Keratinocyte (primary cell): ENCODE results near the gene YY1. TPM values are rescaled to one million over a fixed set of nuclear protein-coding genes. Genes with fewer than 3 reads are reported as not detected.

Experiments used
- DNase-seq: peaks from one replicate; pipeline ENCODE4 v3.0.0-alpha.2; 2011; ENCODE audit warnings: low read depth, missing footprints, low spot score
- FAIRE-seq: peaks from 2 replicates; lab custom pipeline; 2011; peaks lifted over from hg19 to GRCh38; lab: Jason Lieb, UNC
- H2AFZ ChIP-seq: 2 replicates; pipeline ENCODE4 v1.6.0; 2012; ENCODE audit warnings: low read length, control low read depth, inconsistent platforms; ENCODE audit not compliant: control insufficient read depth
- H3K27ac ChIP-seq: 2 replicates; pipeline ENCODE4 v1.5.1; 2011; ENCODE audit warnings: low read length; ENCODE audit not compliant: control insufficient read depth, insufficient read depth
- H3K27me3 ChIP-seq: 3 replicates; pipeline ENCODE4 v1.6.0; 2011; ENCODE audit warnings: low read length; ENCODE audit not compliant: control insufficient read depth, insufficient read depth; ENCODE audit errors: extremely low read depth
- H3K36me3 ChIP-seq, 2 experiments: 2 replicates in 1 of 2; 3 replicates in 1 of 2; pipeline ENCODE4 v1.5.1; 2011; ENCODE audit warnings: low read length in 2 of 2, mild to moderate bottlenecking in 1 of 2; ENCODE audit not compliant: control insufficient read depth in 2 of 2, insufficient read depth in 2 of 2; ENCODE audit errors: extremely low read depth in 1 of 2
- H3K4me1 ChIP-seq: 3 replicates; pipeline ENCODE4 v1.5.1; 2011; ENCODE audit warnings: low read length; ENCODE audit not compliant: control insufficient read depth, insufficient read depth; ENCODE audit errors: extremely low read depth
- H3K4me2 ChIP-seq: 3 replicates; pipeline ENCODE4 v1.6.0; 2011; ENCODE audit warnings: low read depth, low read length; ENCODE audit not compliant: control insufficient read depth, insufficient read depth; ENCODE audit errors: extremely low read depth
- H3K4me3 ChIP-seq, 3 experiments: fragments of 200-600 bp in 1 of 3; sonication (generic) in 1 of 3; 2 replicates in 2 of 3; 3 replicates in 1 of 3; pipeline ENCODE4 v1.5.1; 2011 to 2016; ENCODE audit warnings: low read length in 3 of 3, mild to moderate bottlenecking in 3 of 3, control low read depth in 2 of 3, inconsistent platforms in 1 of 3, low read depth in 1 of 3, mixed read lengths in 1 of 3, mixed run types in 1 of 3, moderate library complexity in 1 of 3; ENCODE audit not compliant: control insufficient read depth in 2 of 3, insufficient read depth in 2 of 3; ENCODE audit errors: extremely low read depth in 1 of 3
- H3K79me2 ChIP-seq: 2 replicates; pipeline ENCODE4 v1.6.0; 2012; ENCODE audit warnings: low read length; ENCODE audit not compliant: control insufficient read depth, insufficient read depth
- H3K9ac ChIP-seq: 3 replicates; pipeline ENCODE4 v1.6.0; 2011; ENCODE audit warnings: low read length; ENCODE audit not compliant: control insufficient read depth, insufficient read depth; ENCODE audit errors: extremely low read depth
- H3K9me1 ChIP-seq: 3 replicates; pipeline ENCODE4 v1.6.0; 2011; ENCODE audit warnings: low read length; ENCODE audit not compliant: control insufficient read depth, insufficient read depth; ENCODE audit errors: extremely low read depth
- H3K9me3 ChIP-seq: 2 replicates; pipeline ENCODE4 v1.5.1; 2012; ENCODE audit warnings: low read depth, low read length; ENCODE audit not compliant: control insufficient read depth
- H4K20me1 ChIP-seq: 3 replicates; pipeline ENCODE4 v1.6.0; 2011; ENCODE audit warnings: low read length; ENCODE audit not compliant: control insufficient read depth, insufficient read depth; ENCODE audit errors: extremely low read depth
- CTCF ChIP-seq, 3 experiments: IDR thresholded peaks in 1 of 3; conservative IDR thresholded peaks in 1 of 3; optimal IDR thresholded peaks in 1 of 3; 2 replicates in 2 of 3; 3 replicates in 1 of 3; pipeline versions ENCODE3 to v1.5.1; 2011; ENCODE audit warnings: low read length in 3 of 3, mild to moderate bottlenecking in 3 of 3, moderate library complexity in 2 of 3, control low read depth in 1 of 3, inconsistent platforms in 1 of 3; ENCODE audit not compliant: insufficient read depth in 2 of 3; ENCODE audit errors: extremely low read depth in 1 of 3
- EZH2 ChIP-seq: IDR thresholded peaks from one replicate; pipeline ENCODE4 v1.6.1; 2012; ENCODE audit warnings: inconsistent platforms, mild to moderate bottlenecking, low read length, moderate library complexity
- dilution Hi-C: fragments of 300-500 bp; cut with MboI; formaldehyde crosslinking; loops from one replicate; pipeline ENCODE4 v1.7.0; 2020; ENCODE audit warnings: low sequenced_read_pairs; ENCODE audit not compliant: extremely low pct_ligation_motif_present
- polyA plus RNA-seq, 5 experiments: library from polyadenylated mRNA; depleted of rRNA in 3 of 5; stranded (reverse) in 3 of 5; stranded (forward) in 1 of 5; unstranded in 1 of 5; fragments of >200 nt; gene quantifications; 1 replicate in 1 of 5; 2 replicates in 3 of 5; 3 replicates in 1 of 5; pipeline versions ENCODE4 v1.2.1 to v1.2.3, GENCODE V29; 2011 to 2012; ENCODE audit warnings: missing spikeins in 2 of 5, low read depth in 1 of 5, low replicate concordance in 1 of 5

YY1 gene
- polyA plus RNA-seq, 1 donor (not counting 4 experiments of a cell fraction or from before 2014, with no cell fraction given) = 65.6 TPM

DNA sequence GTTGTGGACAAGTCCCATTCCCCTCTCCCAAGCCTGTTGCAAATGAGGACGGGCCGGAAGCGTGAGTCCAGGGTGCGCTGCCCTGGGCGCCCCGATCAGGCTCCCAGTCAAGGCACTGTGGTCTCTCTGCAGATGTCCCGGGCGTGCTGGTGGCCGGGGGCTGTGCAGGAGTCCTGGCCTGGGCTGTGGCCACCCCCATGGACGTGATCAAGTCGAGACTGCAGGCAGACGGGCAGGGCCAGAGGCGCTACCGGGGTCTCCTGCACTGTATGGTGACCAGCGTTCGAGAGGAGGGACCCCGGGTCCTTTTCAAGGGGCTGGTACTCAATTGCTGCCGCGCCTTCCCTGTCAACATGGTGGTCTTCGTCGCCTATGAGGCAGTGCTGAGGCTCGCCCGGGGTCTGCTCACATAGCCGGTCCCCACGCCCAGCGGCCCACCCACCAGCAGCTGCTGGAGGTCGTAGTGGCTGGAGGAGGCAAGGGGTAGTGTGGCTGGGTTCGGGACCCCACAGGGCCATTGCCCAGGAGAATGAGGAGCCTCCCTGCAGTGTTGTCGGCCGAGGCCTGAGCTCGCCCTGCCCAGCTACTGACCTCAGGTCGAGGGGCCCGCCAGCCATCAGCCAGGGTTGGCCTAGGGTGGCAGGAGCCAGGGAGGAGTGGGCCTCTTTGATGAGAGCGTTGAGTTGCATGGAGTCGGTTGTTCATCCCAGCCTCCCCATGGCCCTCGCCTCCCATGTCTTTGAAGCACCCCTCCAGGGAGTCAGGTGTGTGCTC, 90.5 kb downstream of the YY1 start:
- H3K27me3 ChIP-seq = peaks cover 2% of the 10 kb centered on the region
- no peak overlapping the region for H3K4me2 ChIP-seq
- TF ChIP-seq EZH2 (no peak), CTCF (optimal IDR thresholded peaks at IDR 0.05 in 1 of 3, IDR thresholded peaks at IDR 0.05 in 1 of 3, conservative IDR thresholded peaks at IDR 0.05 in 1 of 3; ENCODE audit: extremely low read depth in 1 of 3, insufficient read depth in 2 of 3, low read length in 3 of 3) (no peak)
- FAIRE-seq = no peak
- no peak overlapping the region for H3K9ac ChIP-seq
- no peaks in the 10 kb centered on the region for H3K79me2 ChIP-seq
- no peak overlapping the region for H3K27ac ChIP-seq
- H3K9me1 ChIP-seq = no peaks in the 10 kb centered on the region
- H3K4me3 ChIP-seq = no peak overlapping the region
- peaks cover 2 to 3% of the 10 kb centered on the region in 2 experiments for H3K36me3 ChIP-seq
- H3K9me3 ChIP-seq = no peaks in the 10 kb centered on the region
- dilution Hi-C loops = no loop called here
- no peak for DNase-seq
- no peaks in the 10 kb centered on the region for H3K4me1 ChIP-seq
- no peaks in the 10 kb centered on the region for H4K20me1 ChIP-seq
- H2AFZ ChIP-seq = no peak overlapping the region

DNA sequence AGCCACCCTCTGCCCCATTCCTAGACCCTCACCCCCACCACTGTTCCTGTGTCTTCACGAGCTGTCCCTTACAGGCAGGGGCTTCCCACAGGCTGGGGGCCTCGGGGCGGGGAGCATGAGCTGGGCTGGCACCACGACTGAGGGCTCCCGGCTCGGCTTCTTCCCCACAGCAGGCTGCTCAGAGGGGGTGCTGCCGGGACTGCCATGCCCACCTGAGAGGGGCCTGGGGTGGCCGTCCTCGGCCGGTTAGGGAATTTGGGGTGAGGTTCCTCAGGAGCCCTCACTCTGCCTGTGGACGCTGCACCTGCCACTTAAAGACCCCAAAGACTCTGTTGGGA, 91.0 kb downstream of the YY1 start:
- H3K4me1 ChIP-seq = no peaks in the 10 kb centered on the region
- no peaks in the 10 kb centered on the region for H3K9me3 ChIP-seq
- DNase-seq (no peak), FAIRE-seq (no peak)
- H3K9me1 ChIP-seq = no peaks in the 10 kb centered on the region
- no peaks in the 10 kb centered on the region for H3K79me2 ChIP-seq
- dilution Hi-C loops = no loop called here
- no peak overlapping the region for H2AFZ ChIP-seq
- no peak overlapping the region for H3K9ac ChIP-seq
- H3K27ac ChIP-seq = no peak overlapping the region
- no peaks in the 10 kb centered on the region for H4K20me1 ChIP-seq
- TF ChIP-seq EZH2 = no peak
- no peak for TF ChIP-seq CTCF (optimal IDR thresholded peaks at IDR 0.05 in 1 of 3, IDR thresholded peaks at IDR 0.05 in 1 of 3, conservative IDR thresholded peaks at IDR 0.05 in 1 of 3; ENCODE audit: extremely low read depth in 1 of 3, insufficient read depth in 2 of 3, low read length in 3 of 3)
- H3K27me3 ChIP-seq = peaks cover 1% of the 10 kb centered on the region
- no peak overlapping the region for H3K4me2 ChIP-seq
- H3K4me3 ChIP-seq = no peak overlapping the region
- H3K36me3 ChIP-seq = peaks cover 3 to 7% of the 10 kb centered on the region in 2 experiments
